CD4-positive, alpha-beta T cell treated with Interleukin-4 for 4 hours (primary cell): ENCODE measurements around the gene COLEC11.
"Not testable (repeated sequence)": the region's sequence is repeated elsewhere in the genome, so short reads cannot be mapped to it uniquely, and the experiment has no call there.

Experiments
- DNase-seq: peaks from one replicate; pipeline ENCODE4 v3.0.0-alpha.2; 2020

Gene COLEC11

GRCh38 chr2:3606370-3607201 is 11.7 kb downstream of the COLEC11 start:
- no peak for DNase-seq

GRCh38 chr2:3608373-3609278 is 13.7 kb downstream of the COLEC11 start:
- no peak for DNase-seq

GRCh38 chr2:3609279-3609673 is 14.4 kb downstream of the COLEC11 start:
- DNase-seq = peak; percentile 25

- no peak for DNase-seq
These were observed 15.5 kb downstream of the COLEC11 start for GRCh38 chr2:3610415-3610814.

GRCh38 chr2:3610881-3611505 is 16.1 kb downstream of the COLEC11 start:
- DNase-seq = no peak

- no peak for DNase-seq
These were observed 16.7 kb downstream of the COLEC11 start for GRCh38 chr2:3611589-3611988.

GRCh38 chr2:3612639-3613523 is 18.0 kb downstream of the COLEC11 start:
- no peak for DNase-seq

- DNase-seq = no peak
These were observed 18.6 kb downstream of the COLEC11 start for GRCh38 chr2:3613524-3613905.

- not testable (repeated sequence) for DNase-seq
These were observed 19.8 kb downstream of the COLEC11 start for GRCh38 chr2:3614743-3615142.

GRCh38 chr2:3615541-3616200 is 20.8 kb downstream of the COLEC11 start:
- not testable (repeated sequence) for DNase-seq

GRCh38 chr2:3616435-3617197 is 21.7 kb downstream of the COLEC11 start:
- DNase-seq = not testable (repeated sequence)

- no peak for DNase-seq
These were observed 22.4 kb downstream of the COLEC11 start for GRCh38 chr2:3617198-3617890.

GRCh38 chr2:3618367-3618766 is 23.5 kb downstream of the COLEC11 start:
- no peak for DNase-seq

GRCh38 chr2:3619033-3619432 is 24.1 kb downstream of the COLEC11 start:
- DNase-seq = no peak

- not testable (repeated sequence) for DNase-seq
These were observed 24.7 kb downstream of the COLEC11 start for GRCh38 chr2:3619661-3620060.

GRCh38 chr2:3620834-3621233 is 25.9 kb downstream of the COLEC11 start:
- DNase-seq = no peak

GRCh38 chr2:3622967-3623366 is 28.1 kb downstream of the COLEC11 start:
- no peak for DNase-seq

- DNase-seq = no peak
These were observed 29.3 kb downstream of the COLEC11 start for GRCh38 chr2:3624059-3624794.

- no peak for DNase-seq
These were observed 30.3 kb downstream of the COLEC11 start for GRCh38 chr2:3625186-3625585.
